Left renal pelvis (tissue), 4 donors: ENCODE measurements around the gene SLC35G4. TPM values are rescaled to one million over a fixed set of nuclear protein-coding genes. Genes with fewer than 3 reads are reported as not detected.
"Not testable (repeated sequence)": the region's sequence is repeated elsewhere in the genome, so short reads cannot be mapped to it uniquely, and the experiment has no call there.

ENCODE experiments used
- DNase-seq, 4 donors: peaks; one replicate each; pipeline ENCODE4 v3.0.0-alpha.2; 2013; ENCODE audit warnings: low read depth in 4 of 4, low spot score in 3 of 4
- polyA plus RNA-seq, 4 donors: library from polyadenylated mRNA; unstranded; fragments of 120-200 nt; gene quantifications; one replicate each; pipeline ENCODE4 v1.2.1, GENCODE V29; 2013; ENCODE audit not compliant: insufficient read length in 4 of 4

Gene SLC35G4
- not detected for polyA plus RNA-seq

GRCh38 chr18:11609488-11609887, at the start of gene SLC35G4:
TSS of gene SLC35G4 (plus strand) at chr18:11609596. CDS start at chr18:11609596, 0 bp downstream.
- not testable (repeated sequence) for DNase-seq

- DNase-seq: no peak
Observed at GRCh38 chr18:11561293-11561692, 48.1 kb upstream of the SLC35G4 start.

GRCh38 chr18:11565716-11566115, 43.7 kb upstream of the SLC35G4 start:
- DNase-seq: no peak

- DNase-seq: no peak
Observed at GRCh38 chr18:11566236-11566965, 43.0 kb upstream of the SLC35G4 start.

GRCh38 chr18:11567396-11567795, 42.0 kb upstream of the SLC35G4 start:
- DNase-seq: no peak

- DNase-seq: no peak
Observed at GRCh38 chr18:11570073-11570588, 39.3 kb upstream of the SLC35G4 start.

GRCh38 chr18:11570769-11571412, 38.5 kb upstream of the SLC35G4 start:
- no peak for DNase-seq

GRCh38 chr18:11572201-11572600, 37.2 kb upstream of the SLC35G4 start:
- DNase-seq: no peak

- DNase-seq: no peak
Observed at GRCh38 chr18:11574545-11574944, 34.9 kb upstream of the SLC35G4 start.

GRCh38 chr18:11577271-11578112, 31.9 kb upstream of the SLC35G4 start:
- DNase-seq: no peak

GRCh38 chr18:11578799-11579198, 30.6 kb upstream of the SLC35G4 start:
- no peak for DNase-seq

GRCh38 chr18:11579916-11580315, 29.5 kb upstream of the SLC35G4 start:
- DNase-seq: no peak

GRCh38 chr18:11581286-11581685, 28.1 kb upstream of the SLC35G4 start:
- no peak for DNase-seq

- DNase-seq: no peak
Observed at GRCh38 chr18:11585596-11585995, 23.8 kb upstream of the SLC35G4 start.

GRCh38 chr18:11586896-11587295, 22.5 kb upstream of the SLC35G4 start:
- DNase-seq: no peak

- no peak for DNase-seq
Observed at GRCh38 chr18:11587432-11587831, 22.0 kb upstream of the SLC35G4 start.

GRCh38 chr18:11587846-11588245, 21.6 kb upstream of the SLC35G4 start:
- DNase-seq: no peak

GRCh38 chr18:11591957-11592356, 17.4 kb upstream of the SLC35G4 start:
- DNase-seq: no peak

GRCh38 chr18:11600321-11600720, 9.1 kb upstream of the SLC35G4 start:
- DNase-seq: no peak

GRCh38 chr18:11607906-11608305, 1.5 kb upstream of the SLC35G4 start:
- no peak for DNase-seq

GRCh38 chr18:11608618-11609017, 778 bp upstream of the SLC35G4 start:
- DNase-seq: not testable (repeated sequence)
